ENCODE measurements around the gene PPBP. TPM values are rescaled to one million over a fixed set of nuclear protein-coding genes. Genes with fewer than 3 reads are reported as not detected.

The PPBP gene
- total and polyA plus RNA-seq, 4 donors = 0.67 to 55.0 (median 1.4) TPM

- Histone ChIP-seq H3K9me3 (ENCODE audit: control insufficient read depth in 4 of 4, low read length in 3 of 4) (no peaks in the 10 kb centered on the region), H3K9ac (ENCODE audit: low read depth in 1 of 2, low read length in 2 of 2) (no peak overlapping the region), H3K4me3 (ENCODE audit: low read depth in 1 of 3, low read length in 3 of 3) (no peak overlapping the region), H3K27ac (ENCODE audit: low read depth in 1 of 2, low read length in 2 of 2) (no peak overlapping the region), H3K27me3 (ENCODE audit: control insufficient read depth in 4 of 4, insufficient read depth in 4 of 4, low read length in 3 of 4) (peaks cover 0 to 3% (median 3%) of the 10 kb centered on the region in 4 donors), H3K36me3 (ENCODE audit: control insufficient read depth in 4 of 4, insufficient read depth in 3 of 4, low read depth in 1 of 4, low read length in 3 of 4) (no peaks in the 10 kb centered on the region), H3K4me1 (ENCODE audit: control insufficient read depth in 4 of 4, insufficient read depth in 4 of 4, low read length in 3 of 4) (peaks cover 0 to 8% (median 5%) of the 10 kb centered on the region in 4 donors)
- no peak for DNase-seq (ENCODE audit: low spot score)
- WGBS = 74% methylated on average over 6 of the region's 6 CpGs
- TF ChIP-seq TAF1 (conservative IDR thresholded peaks at IDR 0.05) (no peak), YY1 (IDR thresholded peaks at IDR 0.05) (no peak), FOXA1 (IDR thresholded peaks at IDR 0.05) (no peak), MAX (IDR thresholded peaks at IDR 0.05) (no peak), HNF4G (IDR thresholded peaks at IDR 0.05) (no peak), CTCF (IDR thresholded peaks at IDR 0.05; ENCODE audit: low read depth, low read length, missing input control) (no peak), EGR1 (IDR thresholded peaks at IDR 0.05; ENCODE audit: low read depth in 2 of 2) (no peak), GABPA (IDR thresholded peaks at IDR 0.05 in 1 of 2, conservative IDR thresholded peaks at IDR 0.05 in 1 of 2) (no peak), ZBTB33 (IDR thresholded peaks at IDR 0.05) (no peak), RXRA (IDR thresholded peaks at IDR 0.05) (no peak), SP1 (IDR thresholded peaks at IDR 0.05) (no peak), NR2F2 (IDR thresholded peaks at IDR 0.05) (no peak), HNF4A (conservative IDR thresholded peaks at IDR 0.05) (no peak), REST (IDR thresholded peaks at IDR 0.05) (no peak), FOXA2 (IDR thresholded peaks at IDR 0.05) (no peak), RAD21 (IDR thresholded peaks at IDR 0.05) (no peak), ATF3 (IDR thresholded peaks at IDR 0.05) (no peak), JUND (IDR thresholded peaks at IDR 0.05) (no peak)
Measured at GRCh38 chr4:74000301-74000700, 12.3 kb upstream of the PPBP start.
